Adrenal gland (tissue), 5 donors: ENCODE measurements around the gene ATXN2.

Source experiments
- POLR2A ChIP-seq, 2 donors: fragments of 450-650 bp; IDR thresholded peaks; one replicate each; pipeline ENCODE4 v1.6.1; 2017; ENCODE audit warnings: antibody characterized with exemption in 2 of 2, mild to moderate bottlenecking in 2 of 2, moderate library complexity in 1 of 2
- TF ChIP-seq, protein P1 (sequence below), 6 experiments: fragments of 450-650 bp in 4 of 6; fragments of 200-600 bp in 2 of 6; sonication (generic) in 1 of 6; IDR thresholded peaks; 1 replicate in 5 of 6; 2 replicates in 1 of 6; pipeline versions ENCODE4 v1.5.1 to v1.8.0; 2016 to 2021; ENCODE audit warnings: antibody characterized with exemption in 6 of 6, mild to moderate bottlenecking in 2 of 6, moderate library complexity in 1 of 6
- donor health status: DM: no; HTN: no; CAD: no.

DNA sequence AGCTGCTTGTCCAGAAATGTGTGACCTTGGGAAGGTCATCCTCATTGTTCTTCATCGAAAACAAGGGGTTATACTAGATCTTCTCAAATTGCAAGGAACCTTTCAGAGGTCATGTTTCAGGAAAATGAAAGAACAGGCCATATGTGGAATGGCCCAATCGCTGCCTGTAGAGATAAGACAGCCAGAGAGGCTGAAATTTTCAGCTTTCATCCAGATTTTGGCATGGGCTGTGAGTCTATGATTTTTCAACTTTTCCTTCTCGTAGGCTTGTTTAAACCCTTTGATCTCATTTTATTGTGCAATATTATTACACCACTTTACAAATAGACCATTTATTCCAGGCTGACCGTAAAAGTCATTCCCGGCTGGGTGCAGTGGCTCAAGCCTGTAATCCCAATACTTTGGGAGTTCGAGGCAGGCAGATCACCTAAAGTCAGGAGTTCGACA lies 17.1 kb upstream of the ATXN2 start:
- no peak for TF ChIP-seq POLR2A (IDR thresholded peaks at IDR 0.05)
- TF ChIP-seq, protein P1, sequence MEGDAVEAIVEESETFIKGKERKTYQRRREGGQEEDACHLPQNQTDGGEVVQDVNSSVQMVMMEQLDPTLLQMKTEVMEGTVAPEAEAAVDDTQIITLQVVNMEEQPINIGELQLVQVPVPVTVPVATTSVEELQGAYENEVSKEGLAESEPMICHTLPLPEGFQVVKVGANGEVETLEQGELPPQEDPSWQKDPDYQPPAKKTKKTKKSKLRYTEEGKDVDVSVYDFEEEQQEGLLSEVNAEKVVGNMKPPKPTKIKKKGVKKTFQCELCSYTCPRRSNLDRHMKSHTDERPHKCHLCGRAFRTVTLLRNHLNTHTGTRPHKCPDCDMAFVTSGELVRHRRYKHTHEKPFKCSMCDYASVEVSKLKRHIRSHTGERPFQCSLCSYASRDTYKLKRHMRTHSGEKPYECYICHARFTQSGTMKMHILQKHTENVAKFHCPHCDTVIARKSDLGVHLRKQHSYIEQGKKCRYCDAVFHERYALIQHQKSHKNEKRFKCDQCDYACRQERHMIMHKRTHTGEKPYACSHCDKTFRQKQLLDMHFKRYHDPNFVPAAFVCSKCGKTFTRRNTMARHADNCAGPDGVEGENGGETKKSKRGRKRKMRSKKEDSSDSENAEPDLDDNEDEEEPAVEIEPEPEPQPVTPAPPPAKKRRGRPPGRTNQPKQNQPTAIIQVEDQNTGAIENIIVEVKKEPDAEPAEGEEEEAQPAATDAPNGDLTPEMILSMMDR (IDR thresholded peaks at IDR 0.05), result no peak
